ENCODE results near the gene IER3. TPM values are rescaled to one million over a fixed set of nuclear protein-coding genes. Genes with fewer than 3 reads are reported as not detected.

The IER3 gene
- total and polyA plus RNA-seq, 9 of the 15 experiments (the other 6 are each of a cell fraction or from before 2014, with no cell fraction given), result 1.5 to 30.0 (median 11.5) TPM

DNA sequence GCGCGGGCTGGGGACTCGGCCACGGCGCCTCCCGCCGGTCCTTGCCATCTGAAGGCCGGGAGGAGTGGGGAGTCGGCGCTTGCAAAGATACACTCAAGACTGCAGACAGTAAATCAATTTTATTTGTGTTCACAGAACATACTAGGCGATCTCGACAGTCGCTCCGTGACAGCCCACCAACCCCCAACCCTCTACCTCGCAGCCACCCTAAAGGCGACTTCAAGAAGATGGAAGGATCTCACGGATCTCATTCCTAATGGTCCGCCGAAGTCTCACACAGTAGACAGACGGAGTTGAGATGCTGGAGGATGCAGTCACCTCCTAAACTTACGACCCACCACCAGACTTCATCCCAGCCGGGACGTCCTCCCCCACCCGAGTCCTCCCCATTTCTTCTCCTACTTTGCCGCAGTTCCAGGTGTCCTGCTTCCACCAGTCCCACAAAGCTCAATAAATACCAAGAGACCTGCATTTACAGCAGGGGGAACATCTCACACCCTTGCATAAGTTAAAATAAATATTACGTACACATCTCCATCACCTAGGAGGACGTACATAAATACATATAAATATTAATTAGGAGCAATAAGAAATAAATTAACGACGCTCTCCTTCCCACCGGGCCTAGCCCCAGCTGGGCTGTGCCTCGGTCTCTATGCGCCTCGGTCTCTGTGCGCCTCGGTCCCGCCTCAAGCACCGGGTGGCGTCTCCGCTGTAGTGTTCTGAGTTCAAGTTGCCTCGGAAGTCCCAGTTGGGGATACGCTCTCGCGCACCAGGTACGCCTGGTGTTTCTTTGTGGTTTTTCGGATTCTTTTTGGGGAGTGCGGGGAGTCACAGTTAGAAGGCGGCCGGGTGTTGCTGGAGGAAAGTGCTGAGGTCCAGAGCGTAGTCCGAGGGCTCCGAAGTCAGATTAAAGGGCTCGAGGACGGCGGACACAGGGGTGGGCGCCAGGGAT, 971 bp downstream of the IER3 start (continued):
- TF ChIP-seq, protein P1, sequence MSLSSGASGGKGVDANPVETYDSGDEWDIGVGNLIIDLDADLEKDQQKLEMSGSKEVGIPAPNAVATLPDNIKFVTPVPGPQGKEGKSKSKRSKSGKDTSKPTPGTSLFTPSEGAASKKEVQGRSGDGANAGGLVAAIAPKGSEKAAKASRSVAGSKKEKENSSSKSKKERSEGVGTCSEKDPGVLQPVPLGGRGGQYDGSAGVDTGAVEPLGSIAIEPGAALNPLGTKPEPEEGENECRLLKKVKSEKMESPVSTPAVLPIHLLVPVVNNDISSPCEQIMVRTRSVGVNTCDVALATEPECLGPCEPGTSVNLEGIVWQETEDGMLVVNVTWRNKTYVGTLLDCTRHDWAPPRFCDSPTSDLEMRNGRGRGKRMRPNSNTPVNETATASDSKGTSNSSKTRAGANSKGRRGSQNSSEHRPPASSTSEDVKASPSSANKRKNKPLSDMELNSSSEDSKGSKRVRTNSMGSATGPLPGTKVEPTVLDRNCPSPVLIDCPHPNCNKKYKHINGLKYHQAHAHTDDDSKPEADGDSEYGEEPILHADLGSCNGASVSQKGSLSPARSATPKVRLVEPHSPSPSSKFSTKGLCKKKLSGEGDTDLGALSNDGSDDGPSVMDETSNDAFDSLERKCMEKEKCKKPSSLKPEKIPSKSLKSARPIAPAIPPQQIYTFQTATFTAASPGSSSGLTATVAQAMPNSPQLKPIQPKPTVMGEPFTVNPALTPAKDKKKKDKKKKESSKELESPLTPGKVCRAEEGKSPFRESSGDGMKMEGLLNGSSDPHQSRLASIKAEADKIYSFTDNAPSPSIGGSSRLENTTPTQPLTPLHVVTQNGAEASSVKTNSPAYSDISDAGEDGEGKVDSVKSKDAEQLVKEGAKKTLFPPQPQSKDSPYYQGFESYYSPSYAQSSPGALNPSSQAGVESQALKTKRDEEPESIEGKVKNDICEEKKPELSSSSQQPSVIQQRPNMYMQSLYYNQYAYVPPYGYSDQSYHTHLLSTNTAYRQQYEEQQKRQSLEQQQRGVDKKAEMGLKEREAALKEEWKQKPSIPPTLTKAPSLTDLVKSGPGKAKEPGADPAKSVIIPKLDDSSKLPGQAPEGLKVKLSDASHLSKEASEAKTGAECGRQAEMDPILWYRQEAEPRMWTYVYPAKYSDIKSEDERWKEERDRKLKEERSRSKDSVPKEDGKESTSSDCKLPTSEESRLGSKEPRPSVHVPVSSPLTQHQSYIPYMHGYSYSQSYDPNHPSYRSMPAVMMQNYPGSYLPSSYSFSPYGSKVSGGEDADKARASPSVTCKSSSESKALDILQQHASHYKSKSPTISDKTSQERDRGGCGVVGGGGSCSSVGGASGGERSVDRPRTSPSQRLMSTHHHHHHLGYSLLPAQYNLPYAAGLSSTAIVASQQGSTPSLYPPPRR (CRISPR knock-in tag; IDR thresholded peaks at IDR 0.05; ENCODE audit: borderline replicate concordance), result 0 out of 2 replicates have a peak, but pooled peaks have one; percentile 54
- TF ChIP-seq DACH1 (IDR thresholded peaks at IDR 0.05; ENCODE audit: partially characterized antibody) (peak; percentile 49), ZNF134 (CRISPR knock-in tag; conservative IDR thresholded peaks at IDR 0.05) (0 out of 2 replicates have a peak, but pooled peaks have one; percentile 21), SMARCA5 (IDR thresholded peaks at IDR 0.05) (0 out of 2 replicates have a peak, but pooled peaks have one; percentile 66), SP1 (CRISPR knock-in tag; IDR thresholded peaks at IDR 0.05) (peak; percentile 31; the same call in 1 of the 2 replicates), CEBPB (tag; IDR thresholded peaks at IDR 0.05) (peak; percentile 18), NBN (IDR thresholded peaks at IDR 0.05; ENCODE audit: low read depth) (no peak), MTA3 (IDR thresholded peaks at IDR 0.05; ENCODE audit: borderline replicate concordance) (0 out of 2 replicates have a peak, but pooled peaks have one; percentile 27), ZNF224 (CRISPR knock-in tag; IDR thresholded peaks at IDR 0.05) (no peak), ZBED1 (IDR thresholded peaks at IDR 0.05) (peak; percentile 18; the same call in 1 of the 2 replicates), CEBPG (CRISPR knock-in tag; IDR thresholded peaks at IDR 0.05) (no peak), CEBPG (tag; conservative IDR thresholded peaks at IDR 0.05 in 1 of 2, IDR thresholded peaks at IDR 0.05 in 1 of 2) (peak in 1 of 2 experiments; percentile 51; a peak in 1 of 4 replicates), CREM (IDR thresholded peaks at IDR 0.05; ENCODE audit: low read depth) (peak; percentile 2; the same call in 1 of the 2 replicates), RAD21 (CRISPR knock-in tag; conservative IDR thresholded peaks at IDR 0.05 in 1 of 2, IDR thresholded peaks at IDR 0.05 in 1 of 2) (0 out of 4 replicates have a peak, but pooled peaks of 1 of the 2 experiments have one; percentile 2), YY1 (IDR thresholded peaks at IDR 0.05; ENCODE audit: borderline replicate concordance in 1 of 3, control insufficient read depth in 1 of 3, extremely low read depth in 1 of 3, insufficient read depth in 3 of 3, insufficient read length in 1 of 3, insufficient replicate concordance in 2 of 3, low read depth in 1 of 3, low read length in 2 of 3) (peak in 1 of 3 experiments; percentile 2)
- TF ChIP-seq, protein P2, sequence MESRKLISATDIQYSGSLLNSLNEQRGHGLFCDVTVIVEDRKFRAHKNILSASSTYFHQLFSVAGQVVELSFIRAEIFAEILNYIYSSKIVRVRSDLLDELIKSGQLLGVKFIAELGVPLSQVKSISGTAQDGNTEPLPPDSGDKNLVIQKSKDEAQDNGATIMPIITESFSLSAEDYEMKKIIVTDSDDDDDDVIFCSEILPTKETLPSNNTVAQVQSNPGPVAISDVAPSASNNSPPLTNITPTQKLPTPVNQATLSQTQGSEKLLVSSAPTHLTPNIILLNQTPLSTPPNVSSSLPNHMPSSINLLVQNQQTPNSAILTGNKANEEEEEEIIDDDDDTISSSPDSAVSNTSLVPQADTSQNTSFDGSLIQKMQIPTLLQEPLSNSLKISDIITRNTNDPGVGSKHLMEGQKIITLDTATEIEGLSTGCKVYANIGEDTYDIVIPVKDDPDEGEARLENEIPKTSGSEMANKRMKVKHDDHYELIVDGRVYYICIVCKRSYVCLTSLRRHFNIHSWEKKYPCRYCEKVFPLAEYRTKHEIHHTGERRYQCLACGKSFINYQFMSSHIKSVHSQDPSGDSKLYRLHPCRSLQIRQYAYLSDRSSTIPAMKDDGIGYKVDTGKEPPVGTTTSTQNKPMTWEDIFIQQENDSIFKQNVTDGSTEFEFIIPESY (CRISPR knock-in tag; IDR thresholded peaks at IDR 0.05), result 0 out of 2 replicates have a peak, but pooled peaks have one; percentile 32
- TF ChIP-seq, protein P3, sequence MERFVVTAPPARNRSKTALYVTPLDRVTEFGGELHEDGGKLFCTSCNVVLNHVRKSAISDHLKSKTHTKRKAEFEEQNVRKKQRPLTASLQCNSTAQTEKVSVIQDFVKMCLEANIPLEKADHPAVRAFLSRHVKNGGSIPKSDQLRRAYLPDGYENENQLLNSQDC (CRISPR knock-in tag; IDR thresholded peaks at IDR 0.05), result no peak
- TF ChIP-seq, protein P4, sequence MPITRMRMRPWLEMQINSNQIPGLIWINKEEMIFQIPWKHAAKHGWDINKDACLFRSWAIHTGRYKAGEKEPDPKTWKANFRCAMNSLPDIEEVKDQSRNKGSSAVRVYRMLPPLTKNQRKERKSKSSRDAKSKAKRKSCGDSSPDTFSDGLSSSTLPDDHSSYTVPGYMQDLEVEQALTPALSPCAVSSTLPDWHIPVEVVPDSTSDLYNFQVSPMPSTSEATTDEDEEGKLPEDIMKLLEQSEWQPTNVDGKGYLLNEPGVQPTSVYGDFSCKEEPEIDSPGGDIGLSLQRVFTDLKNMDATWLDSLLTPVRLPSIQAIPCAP (CRISPR knock-in tag; IDR thresholded peaks at IDR 0.05; ENCODE audit: borderline replicate concordance), result no peak
